GM12892 (cell line): ENCODE results near the gene RPL31.

Source experiments
- POLR2A ChIP-seq: IDR thresholded peaks from 2 replicates; pipeline ENCODE4 v1.6.1; 2011; ENCODE audit warnings: low read depth, low read length, control low read depth
- POLR2AphosphoS5 ChIP-seq: IDR thresholded peaks from 2 replicates; pipeline ENCODE4 v1.6.1; 2011; ENCODE audit warnings: low read depth, low read length, control low read depth
- TAF1 ChIP-seq: IDR thresholded peaks from 2 replicates; pipeline ENCODE4 v1.6.1; 2011; ENCODE audit warnings: low read depth, mild to moderate bottlenecking, control low read depth, low read length, borderline replicate concordance

DNA sequence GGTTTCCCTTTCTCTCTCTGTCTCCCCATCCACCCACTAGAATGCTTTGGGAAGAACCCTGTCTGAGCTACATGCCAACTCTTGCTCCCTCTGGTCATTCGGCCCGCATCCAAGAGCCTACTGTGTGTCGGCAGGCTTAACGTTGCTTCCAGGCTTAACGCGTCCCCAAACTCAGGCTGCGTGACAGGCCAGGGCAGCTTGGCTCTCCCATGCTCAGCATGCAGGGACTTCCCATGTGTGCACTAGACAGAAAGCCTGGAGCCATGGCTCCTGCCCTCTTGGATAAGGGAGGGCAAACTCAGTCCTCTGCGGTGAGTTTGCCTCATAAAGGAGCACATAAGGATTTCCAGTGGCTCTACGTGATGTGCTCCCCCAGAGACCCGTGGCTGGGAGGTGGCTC lies 43.2 kb downstream of the RPL31 start:
- TF ChIP-seq POLR2AphosphoS5 (no peak), POLR2A (no peak), TAF1 (no peak)
